Psoas muscle (tissue), 8 donors: Measurements from ENCODE around the gene ADSS1. TPM values are rescaled to one million over a fixed set of nuclear protein-coding genes. Genes with fewer than 3 reads are reported as not detected.

Experiments
- ATAC-seq, 4 donors: fragments of 200-7000 bp; cut with Tn5 transposase; one replicate each; pipeline ENCODE4 v1.9.1; 2020; ENCODE audit warnings: moderate library complexity in 3 of 4, mild to moderate bottlenecking in 2 of 4
- DNase-seq, 2 donors: peaks; one replicate each; pipeline ENCODE4 v3.0.0-alpha.2; 2020
- H3K27ac ChIP-seq: fragments of 200-600 bp; one replicate; pipeline ENCODE4 v1.8.0; 2022
- H3K27me3 ChIP-seq, 3 donors: fragments of 200-600 bp in 1 of 3; one replicate each; pipeline versions ENCODE4 v1.6.1 to v1.8.0; 2013 to 2022; ENCODE audit warnings: low read length in 2 of 3, mild to moderate bottlenecking in 2 of 3, moderate library complexity in 1 of 3; ENCODE audit not compliant: insufficient read depth in 3 of 3
- H3K36me3 ChIP-seq, 2 donors: fragments of 200-600 bp in 1 of 2; one replicate each; pipeline versions ENCODE4 v1.6.1 to v1.8.0; 2013 to 2022; ENCODE audit warnings: low read depth in 1 of 2, mild to moderate bottlenecking in 1 of 2, moderate library complexity in 1 of 2; ENCODE audit not compliant: insufficient read depth in 1 of 2
- H3K4me1 ChIP-seq: fragments of 200-600 bp; one replicate; pipeline ENCODE4 v1.8.0; 2022
- H3K4me3 ChIP-seq: fragments of 200-600 bp; one replicate; pipeline ENCODE4 v1.8.0; 2022; ENCODE audit warnings: mild to moderate bottlenecking
- H3K9me3 ChIP-seq: fragments of 200-600 bp; one replicate; pipeline ENCODE4 v1.8.0; 2022
- CTCF ChIP-seq: fragments of 200-600 bp; IDR thresholded peaks from one replicate; pipeline ENCODE4 v1.8.0; 2022; ENCODE audit warnings: antibody characterized with exemption
- WGBS, 3 donors: extraction: QIAGEN DNeasy Blood & Tissue Kit; methylation state at CpG; one replicate each; pipeline versions ENCODE4 v1.1.6 to v1.1.7; 2013; 5-methylcytosine and 5-hydroxymethylcytosine counted together
- intact Hi-C, 2 donors: fragments of 100-400 bp; cut with DNase I; formaldehyde crosslinking; loops; one replicate each; pipeline versions ENCODE4 v1.11.0 to v1.14.2; 2022
- polyA plus RNA-seq, 3 donors: library from polyadenylated mRNA; stranded (reverse); fragments of 200-250 nt; gene quantifications; one replicate each; pipeline ENCODE4 v1.2.3, GENCODE V29; 2013
- total RNA-seq, 4 donors: library from RNA; stranded (reverse); fragmentation: NEBNext Ultra II Directional in 2 of 4; extraction: Animal tissue kit (Norgen Biotek cat#: 25700) in 2 of 4; gene quantifications; one replicate each; pipeline versions ENCODE4 v1.2.1 to v1.2.4, GENCODE V29; 2021 to 2023
- donor health status: healthy with polysubstance abuse.
- donor health status: DM: no; HTN: no; CAD: no; lungs with moderate emphysema.
- donor health status: Bipolar disorder and iron deficiency.
- donor health status: healthy.
- donor health status: DM: yes; HTN: yes; CAD: no.
- donor health status: DM: no; HTN: no; CAD: no.
- donor health status: DM: no; HTN: no; CAD: no.
- donor health status: DM: yes; HTN: yes; CAD: no.

The ADSS1 gene
- total and polyA plus RNA-seq, 7 donors = 187 to 394 (median 300) TPM

GRCh38 chr14:104745431-104745830 is 21.4 kb downstream of the ADSS1 start:
- H3K9me3 ChIP-seq = no peaks in the 10 kb centered on the region
- DNase-seq = peak; percentile 3 to 40
- no peak for TF ChIP-seq CTCF
- H3K27ac ChIP-seq = peak overlapping the region; percentile 76
- no peak overlapping the region for H3K4me3 ChIP-seq
- ATAC-seq = no peak
- H3K36me3 ChIP-seq = peaks cover 0 to 59% of the 10 kb centered on the region in 2 donors
- intact Hi-C loops = no loop called here
- H3K4me1 ChIP-seq = peaks cover 33% of the 10 kb centered on the region
- H3K27me3 ChIP-seq = no peaks in the 10 kb centered on the region
- WGBS, 3 donors = 74 to 89% (median 80%) methylated on average over 9 of the region's 9 CpGs

- TF ChIP-seq CTCF = no peak
- DNase-seq = peak in 1 of 2 donors; percentile 48
- no peaks in the 10 kb centered on the region for H3K27me3 ChIP-seq
- peaks cover 33% of the 10 kb centered on the region for H3K4me1 ChIP-seq
- ATAC-seq = no peak
- peaks cover 0 to 52% of the 10 kb centered on the region in 2 donors for H3K36me3 ChIP-seq
- intact Hi-C loops = no loop called here
- 62 to 81% (median 79%) methylated on average over 13 of the region's 13 CpGs for WGBS, 3 donors
- H3K4me3 ChIP-seq = no peak overlapping the region
- H3K9me3 ChIP-seq = no peaks in the 10 kb centered on the region
- peak overlapping the region; percentile 76 for H3K27ac ChIP-seq
These were observed 22.1 kb downstream of the ADSS1 start for GRCh38 chr14:104746071-104746545.

- WGBS, 3 donors = 30 to 55% (median 36%) methylated on average over 7 of the region's 7 CpGs
- peak overlapping the region; percentile 76 for H3K27ac ChIP-seq
- ATAC-seq (no peak), DNase-seq (peak in 1 of 2 donors; percentile 60)
- H3K4me3 ChIP-seq = no peak overlapping the region
- no peak for TF ChIP-seq CTCF
- peaks cover 35% of the 10 kb centered on the region for H3K4me1 ChIP-seq
- intact Hi-C loops = no loop called here
- no peaks in the 10 kb centered on the region for H3K27me3 ChIP-seq
- no peaks in the 10 kb centered on the region for H3K9me3 ChIP-seq
- peaks cover 0 to 43% of the 10 kb centered on the region in 2 donors for H3K36me3 ChIP-seq
These were observed 23.0 kb downstream of the ADSS1 start for GRCh38 chr14:104746934-104747481.

GRCh38 chr14:104747876-104748275 is 23.8 kb downstream of the ADSS1 start:
- no peaks in the 10 kb centered on the region for H3K9me3 ChIP-seq
- H3K4me1 ChIP-seq = peaks cover 37% of the 10 kb centered on the region
- peaks cover 0 to 35% of the 10 kb centered on the region in 2 donors for H3K36me3 ChIP-seq
- H3K27me3 ChIP-seq = no peaks in the 10 kb centered on the region
- no peak for TF ChIP-seq CTCF
- 72 to 84% (median 75%) methylated on average over 9 of the region's 9 CpGs for WGBS, 3 donors
- DNase-seq (peak in 1 of 2 donors; percentile 19), ATAC-seq (no peak)
- no peak overlapping the region for H3K4me3 ChIP-seq
- intact Hi-C loops = no loop called here
- peak overlapping the region; percentile 76 for H3K27ac ChIP-seq
